Uterus (tissue), 4 donors: ENCODE results near the gene CBLN3. TPM values are rescaled to one million over a fixed set of nuclear protein-coding genes. Genes with fewer than 3 reads are reported as not detected.

ENCODE experiments used
- DNase-seq, 2 donors: peaks; one replicate each; pipeline ENCODE4 v3.0.0-alpha.2; 2019 to 2020
- H3K27ac ChIP-seq, 2 donors: fragments of 200-600 bp; sonication (generic); 1 replicate in 1 of 2; 2 replicates in 1 of 2; pipeline ENCODE4 v1.5.1; 2016 to 2018
- H3K27me3 ChIP-seq, 2 donors: fragments of 200-600 bp; sonication (generic); one replicate each; pipeline ENCODE4 v1.5.1; 2018 to 2019; ENCODE audit warnings: control low read depth in 1 of 2
- H3K36me3 ChIP-seq, 2 donors: fragments of 200-600 bp; sonication (generic); one replicate each; pipeline ENCODE4 v1.5.1; 2019; ENCODE audit warnings: control low read depth in 1 of 2
- H3K4me1 ChIP-seq, 2 donors: fragments of 200-600 bp; sonication (generic); one replicate each; pipeline ENCODE4 v1.5.1; 2018 to 2019; ENCODE audit warnings: control low read depth in 1 of 2
- H3K4me3 ChIP-seq, 2 donors: fragments of 200-600 bp; sonication (generic); 1 replicate in 1 of 2; 2 replicates in 1 of 2; pipeline ENCODE4 v1.5.1; 2018 to 2019; ENCODE audit warnings: mild to moderate bottlenecking in 1 of 2
- H3K9me3 ChIP-seq, 2 donors: fragments of 200-600 bp; sonication (generic); one replicate each; pipeline ENCODE4 v1.5.1; 2019; ENCODE audit warnings: control low read depth in 1 of 2
- CTCF ChIP-seq, 4 experiments: fragments of 200-600 bp in 2 of 4; fragments of 450-650 bp in 2 of 4; sonication (generic) in 2 of 4; IDR thresholded peaks; one replicate each; pipeline ENCODE4 v1.5.1; 2016 to 2019; ENCODE audit warnings: antibody characterized with exemption in 4 of 4, mild to moderate bottlenecking in 2 of 4, moderate library complexity in 1 of 4
- POLR2A ChIP-seq, 2 donors: fragments of 450-650 bp; IDR thresholded peaks; one replicate each; pipeline ENCODE4 v1.6.1; 2016; ENCODE audit warnings: antibody characterized with exemption in 2 of 2, mild to moderate bottlenecking in 1 of 2, moderate library complexity in 1 of 2
- intact Hi-C: fragments of 100-400 bp; cut with DNase I; formaldehyde crosslinking; loops from one replicate; pipeline ENCODE4 v1.15.1; 2023; ENCODE audit warnings: low total_unique reads
- total RNA-seq, 4 donors: library from RNA; depleted of rRNA in 3 of 4; stranded (reverse); fragments of >200 nt in 3 of 4; gene quantifications; one replicate each; pipeline versions ENCODE4 v1.1.0 to v1.2.4, GENCODE V29; 2014 to 2023
- donor health status: DM: yes; HTN: yes; CAD: no.

Gene CBLN3
- total RNA-seq, 4 donors from 2014 or later, result 1.3 to 3.3 (median 3.2) TPM; not detected in 1

DNA sequence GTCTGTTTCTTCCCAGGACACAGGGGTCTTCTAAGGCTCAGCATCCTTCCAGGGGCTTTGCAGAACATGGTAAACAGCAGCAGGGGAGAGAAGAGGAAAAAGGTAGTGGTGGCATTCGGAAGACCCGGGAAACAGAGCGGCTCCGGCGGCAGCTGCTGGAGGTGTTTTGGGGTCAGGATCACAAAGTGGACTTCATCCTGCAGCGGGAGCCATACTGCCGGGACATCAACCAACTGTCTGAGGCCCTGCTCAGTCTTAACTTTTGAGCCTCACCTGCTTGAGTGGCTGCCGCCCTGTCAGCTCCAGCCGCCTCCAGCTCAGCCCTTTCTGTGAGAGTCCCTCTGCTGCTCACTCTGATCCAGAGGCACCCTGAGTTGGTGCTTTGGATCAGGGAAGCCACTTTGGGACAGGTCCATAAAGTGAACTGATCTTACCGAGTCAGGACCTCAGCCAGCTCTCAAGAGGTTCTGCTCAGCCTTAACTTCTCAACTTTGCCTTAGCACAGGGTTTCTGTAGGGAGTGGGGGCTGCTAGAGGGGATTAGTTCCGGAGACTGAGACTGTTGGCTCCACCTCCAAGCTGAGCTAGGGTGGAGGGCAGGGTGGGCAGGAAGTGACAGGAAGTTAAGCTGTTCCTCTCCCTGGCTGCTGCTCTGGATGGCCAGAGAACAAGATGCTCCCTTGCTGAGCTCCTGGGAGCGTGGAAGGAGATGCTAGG lies 7.7 kb upstream of the CBLN3 start:
- TF ChIP-seq CTCF (IDR thresholded peaks at IDR 0.05), result peak in 1 of 4 experiments; percentile 15
- TF ChIP-seq POLR2A (IDR thresholded peaks at IDR 0.05), result no peak
- Histone ChIP-seq H3K4me1 (peaks cover 6 to 14% of the 10 kb centered on the region in 2 donors), H3K4me3 (no peak overlapping the region), H3K36me3 (no peaks in the 10 kb centered on the region), H3K9me3 (no peaks in the 10 kb centered on the region), H3K27ac (peak overlapping the region; percentile 35 to 74), H3K27me3 (no peaks in the 10 kb centered on the region)
- intact Hi-C loops, result loop anchor here (10.0 kb wide), 2 partner anchors 102 to 202 kb away; partner anchors contain the start of genes ADCY4, GMPR2, NEDD8 and RIPK3
- no peak for DNase-seq

DNA sequence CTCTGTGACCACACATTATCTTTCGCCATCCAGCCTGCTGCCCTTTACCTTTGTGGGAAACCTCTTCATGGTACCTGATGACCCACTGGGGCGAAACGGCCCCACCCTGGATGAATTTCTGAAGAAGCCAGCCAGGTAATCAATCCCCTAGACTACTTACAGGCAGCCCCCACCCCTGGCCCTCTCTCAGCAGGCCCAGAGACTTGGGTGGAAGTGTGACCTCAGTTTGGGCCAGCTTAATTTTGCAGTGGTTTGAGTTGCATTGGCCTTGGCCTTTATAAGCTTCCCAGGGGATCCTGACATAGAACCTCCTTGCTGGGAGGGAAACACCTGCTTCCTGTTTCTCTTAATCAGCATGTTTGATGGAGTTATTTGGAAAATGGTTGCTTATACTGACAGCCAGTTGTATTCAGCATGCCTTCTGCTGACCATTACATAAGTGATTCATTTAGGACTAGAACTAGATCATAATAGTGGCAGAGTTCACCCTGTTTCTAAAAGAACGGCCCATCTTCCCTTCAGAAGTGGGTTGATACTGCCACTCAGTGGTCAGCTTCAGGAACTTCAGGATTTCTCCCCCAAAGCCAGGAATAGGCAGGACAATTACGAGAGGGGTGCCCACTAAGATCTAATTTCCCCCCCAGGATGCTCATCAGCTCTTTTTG lies 7.0 kb upstream of the CBLN3 start:
- no peak overlapping the region for H3K4me3 ChIP-seq
- peak overlapping the region; percentile 58 to 74 for H3K27ac ChIP-seq
- DNase-seq, result no peak
- H3K27me3 ChIP-seq, result no peaks in the 10 kb centered on the region
- H3K36me3 ChIP-seq, result no peaks in the 10 kb centered on the region
- H3K9me3 ChIP-seq, result no peaks in the 10 kb centered on the region
- H3K4me1 ChIP-seq, result peaks cover 2 to 16% of the 10 kb centered on the region in 2 donors
- TF ChIP-seq POLR2A (IDR thresholded peaks at IDR 0.05) (no peak), CTCF (IDR thresholded peaks at IDR 0.05) (peak; percentile 80 to 93 (median 84))
- intact Hi-C loops, result loop anchor here (10.0 kb wide), 2 partner anchors 102 to 202 kb away; partner anchors contain the start of genes ADCY4, GMPR2, NEDD8 and RIPK3

GRCh38 chr14:24435998-24436354 lies 6.5 kb upstream of the CBLN3 start:
- intact Hi-C loops, result loop anchor here (10.0 kb wide), 2 partner anchors 101 to 201 kb away; partner anchors contain the start of genes ADCY4, GMPR2, NEDD8 and RIPK3
- Histone ChIP-seq H3K27ac (peak overlapping the region; percentile 58 to 74), H3K9me3 (no peaks in the 10 kb centered on the region), H3K27me3 (no peaks in the 10 kb centered on the region), H3K4me3 (no peak overlapping the region), H3K36me3 (no peaks in the 10 kb centered on the region), H3K4me1 (peaks cover 0 to 17% of the 10 kb centered on the region in 2 donors)
- no peak for DNase-seq
- TF ChIP-seq POLR2A (IDR thresholded peaks at IDR 0.05), result no peak
- TF ChIP-seq CTCF (IDR thresholded peaks at IDR 0.05), result no peak

DNA sequence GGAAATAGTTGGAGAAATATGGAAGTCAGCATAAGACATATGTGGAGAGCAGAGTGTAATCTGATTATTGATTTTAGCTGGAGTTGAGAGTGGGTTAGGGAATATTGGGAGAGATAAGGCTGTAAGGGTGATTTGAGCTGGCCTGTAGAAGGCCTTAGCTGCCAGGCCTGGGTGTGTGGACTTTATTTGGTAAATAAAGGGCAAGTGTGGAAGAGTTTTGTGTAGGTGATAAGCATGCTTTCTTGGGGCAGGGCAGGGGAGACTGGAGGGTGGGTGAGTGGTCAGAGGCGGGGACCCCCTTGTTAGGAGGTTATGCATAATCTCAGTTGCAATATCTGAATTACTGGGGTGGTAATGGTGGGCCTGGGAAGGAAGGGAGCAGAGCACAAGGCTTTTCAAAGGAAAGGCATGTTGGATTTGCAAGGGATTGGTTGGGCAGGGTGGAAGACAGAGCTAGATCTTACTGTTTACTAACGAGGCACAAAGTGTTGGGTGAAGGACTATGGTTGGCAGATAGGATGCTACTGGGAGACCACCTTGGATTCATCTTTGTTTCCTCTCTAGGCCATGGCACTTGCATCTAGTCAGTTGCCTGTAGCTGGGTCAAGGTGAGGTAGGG lies 5.8 kb upstream of the CBLN3 start:
- no peaks in the 10 kb centered on the region for H3K9me3 ChIP-seq
- no peak overlapping the region for H3K4me3 ChIP-seq
- TF ChIP-seq CTCF (IDR thresholded peaks at IDR 0.05), result no peak
- no peak for TF ChIP-seq POLR2A (IDR thresholded peaks at IDR 0.05)
- H3K27me3 ChIP-seq, result no peaks in the 10 kb centered on the region
- intact Hi-C loops, result loop anchor here (10.0 kb wide), 2 partner anchors 100 to 200 kb away; partner anchors contain the start of genes ADCY4, GMPR2, NEDD8 and RIPK3
- peaks cover 0 to 15% of the 10 kb centered on the region in 2 donors for H3K4me1 ChIP-seq
- peak overlapping the region in 1 of 2 donors; percentile 74 for H3K27ac ChIP-seq
- no peaks in the 10 kb centered on the region for H3K36me3 ChIP-seq
- DNase-seq, result no peak
